GM19193 (cell line): ENCODE measurements around the gene OLFM3.

Source experiments
- POLR2A ChIP-seq: IDR thresholded peaks from 4 replicates; pipeline ENCODE4 v1.6.1; 2011; ENCODE audit not compliant: insufficient read depth, insufficient read length; ENCODE audit errors: extremely low read depth

OLFM3 gene

GRCh38 chr1:101964708-101965107, 32.0 kb downstream of the OLFM3 start:
- TF ChIP-seq POLR2A, result no peak

GRCh38 chr1:101960142-101960541, 36.6 kb downstream of the OLFM3 start:
- TF ChIP-seq POLR2A, result no peak

- TF ChIP-seq POLR2A, result no peak
These were observed 37.3 kb downstream of the OLFM3 start for GRCh38 chr1:101959456-101959855.

- TF ChIP-seq POLR2A, result no peak
These were observed 39.0 kb downstream of the OLFM3 start for GRCh38 chr1:101957771-101958170.

- TF ChIP-seq POLR2A, result no peak
These were observed 43.1 kb downstream of the OLFM3 start for GRCh38 chr1:101953623-101954022.

- no peak for TF ChIP-seq POLR2A
These were observed 50.8 kb downstream of the OLFM3 start for GRCh38 chr1:101945884-101946283.

- no peak for TF ChIP-seq POLR2A
These were observed 53.5 kb downstream of the OLFM3 start for GRCh38 chr1:101943237-101943636.

- no peak for TF ChIP-seq POLR2A
These were observed 54.1 kb downstream of the OLFM3 start for GRCh38 chr1:101942516-101943193.

GRCh38 chr1:101938681-101939080, 58.0 kb downstream of the OLFM3 start:
- no peak for TF ChIP-seq POLR2A

- TF ChIP-seq POLR2A, result no peak
These were observed 67.4 kb downstream of the OLFM3 start for GRCh38 chr1:101929343-101929742.

- no peak for TF ChIP-seq POLR2A
These were observed 67.9 kb downstream of the OLFM3 start for GRCh38 chr1:101928829-101929228.

- TF ChIP-seq POLR2A, result no peak
These were observed 72.0 kb downstream of the OLFM3 start for GRCh38 chr1:101924700-101925099.

- TF ChIP-seq POLR2A, result no peak
These were observed 76.1 kb downstream of the OLFM3 start for GRCh38 chr1:101920577-101920976.

- TF ChIP-seq POLR2A, result no peak
These were observed 78.4 kb downstream of the OLFM3 start for GRCh38 chr1:101918277-101918676.

GRCh38 chr1:101915597-101915996, 81.1 kb downstream of the OLFM3 start:
- no peak for TF ChIP-seq POLR2A

- no peak for TF ChIP-seq POLR2A
These were observed 82.1 kb downstream of the OLFM3 start for GRCh38 chr1:101914473-101915242.
